ENCODE measurements around the gene CAPNS1. TPM values are rescaled to one million over a fixed set of nuclear protein-coding genes. Genes with fewer than 3 reads are reported as not detected.

CAPNS1 gene
- total and polyA plus RNA-seq, 2 of the 4 experiments (the other 2 are of a cell fraction): 436 to 988 TPM

- H2BK120ac ChIP-seq (ENCODE audit: low read depth, low read length): no peak overlapping the region
- no peak overlapping the region for H3K27ac ChIP-seq (ENCODE audit: insufficient read depth, low read length)
- no peak overlapping the region for H2BK15ac ChIP-seq (ENCODE audit: low read depth, low read length)
- H3K9ac ChIP-seq (ENCODE audit: low read depth, low read length): no peak overlapping the region
- H3K9me3 ChIP-seq (ENCODE audit: control insufficient read depth, insufficient read depth, low read length): no peaks in the 10 kb centered on the region
- H4K91ac ChIP-seq (ENCODE audit: insufficient read depth, low read depth, low read length): no peak overlapping the region
- H3K79me1 ChIP-seq (ENCODE audit: low read depth in 1 of 2, low read length in 2 of 2): peaks cover 4 to 28% of the 10 kb centered on the region in 2 experiments; a peak in 2 of 4 replicates
- H3K27me3 ChIP-seq (ENCODE audit: control insufficient read depth, insufficient read depth, low read length): no peaks in the 10 kb centered on the region
- DNase-seq (no peak), ATAC-seq (ENCODE audit: low read depth) (no peak)
- H3K4me2 ChIP-seq (ENCODE audit: low read depth, low read length): no peak overlapping the region
- no peak overlapping the region for H2BK20ac ChIP-seq (ENCODE audit: low read depth, low read length)
- H3K36me3 ChIP-seq (ENCODE audit: control insufficient read depth, insufficient read depth, low read length): peaks cover 24% of the 10 kb centered on the region
- dilution Hi-C loops (cut with HindIII; ENCODE audit: low sequenced_read_pairs, unreplicated experiment) (no loop called here), in situ Hi-C loops (cut with MboI; ENCODE audit: low sequenced_read_pairs) (no loop called here), intact Hi-C loops (cut with micrococcal nuclease) (no loop called here)
- 0 out of 2 replicates have a peak overlapping the region, but pooled peaks have one; percentile 10 for H3K4ac ChIP-seq (ENCODE audit: low read depth, low read length)
- H4K20me1 ChIP-seq (ENCODE audit: insufficient read depth, low read length): peaks cover 10% of the 10 kb centered on the region
- H3K4me3 ChIP-seq (ENCODE audit: insufficient read depth, low read depth, low read length): no peak overlapping the region
- H3K23ac ChIP-seq (ENCODE audit: low read depth, low read length): no peak overlapping the region
- no peak overlapping the region for H2AK5ac ChIP-seq (ENCODE audit: low read depth, low read length)
- H3K9me1 ChIP-seq (ENCODE audit: insufficient read depth, low read length): no peaks in the 10 kb centered on the region; the same call in 1 of the 2 replicates
- H3K56ac ChIP-seq (ENCODE audit: extremely low read depth, insufficient read depth, low read length): no peak overlapping the region
- no peak overlapping the region for H3K18ac ChIP-seq (ENCODE audit: low read depth, low read length)
- H2BK5ac ChIP-seq (ENCODE audit: low read depth, low read length, poor library complexity, severe bottlenecking): no peak overlapping the region
- 94% methylated on average over 3 of the region's 10 CpGs; no CpG with 5 or more reads in 1 of the 2 experiments for WGBS, 2 experiments (ENCODE audit: extremely low coverage in 2 of 2, insufficient read length in 1 of 2)
- TF ChIP-seq, protein P1, sequence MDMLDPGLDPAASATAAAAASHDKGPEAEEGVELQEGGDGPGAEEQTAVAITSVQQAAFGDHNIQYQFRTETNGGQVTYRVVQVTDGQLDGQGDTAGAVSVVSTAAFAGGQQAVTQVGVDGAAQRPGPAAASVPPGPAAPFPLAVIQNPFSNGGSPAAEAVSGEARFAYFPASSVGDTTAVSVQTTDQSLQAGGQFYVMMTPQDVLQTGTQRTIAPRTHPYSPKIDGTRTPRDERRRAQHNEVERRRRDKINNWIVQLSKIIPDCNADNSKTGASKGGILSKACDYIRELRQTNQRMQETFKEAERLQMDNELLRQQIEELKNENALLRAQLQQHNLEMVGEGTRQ (IDR thresholded peaks at IDR 0.05; ENCODE audit: low read depth, low read length): no peak
- TF ChIP-seq CHD1 (IDR thresholded peaks at IDR 0.05; ENCODE audit: low read depth, low read length) (no peak), FOS (IDR thresholded peaks at IDR 0.05; ENCODE audit: low read depth, low read length) (no peak), BHLHE40 (IDR thresholded peaks at IDR 0.05; ENCODE audit: low read depth, low read length) (no peak), RAD21 (IDR thresholded peaks at IDR 0.05; ENCODE audit: low read length) (no peak), POLR2A (IDR thresholded peaks at IDR 0.05; ENCODE audit: low read depth, low read length) (no peak), MAFK (IDR thresholded peaks at IDR 0.05; ENCODE audit: low read depth, low read length) (no peak), MAZ (IDR thresholded peaks at IDR 0.05; ENCODE audit: borderline replicate concordance, low read depth, low read length) (no peak), RFX5 (IDR thresholded peaks at IDR 0.05; ENCODE audit: low read depth, low read length) (no peak), RCOR1 (IDR thresholded peaks at IDR 0.05; ENCODE audit: insufficient replicate concordance, low read length) (no peak), SMC3 (IDR thresholded peaks at IDR 0.05; ENCODE audit: low read depth, low read length) (no peak), NFE2L2 (IDR thresholded peaks at IDR 0.05; ENCODE audit: low read depth, low read length) (no peak), MXI1 (IDR thresholded peaks at IDR 0.05; ENCODE audit: borderline replicate concordance, low read depth, low read length) (no peak), CEBPB (IDR thresholded peaks at IDR 0.05; ENCODE audit: low read depth, low read length) (no peak)
- TF ChIP-seq, protein P2, sequence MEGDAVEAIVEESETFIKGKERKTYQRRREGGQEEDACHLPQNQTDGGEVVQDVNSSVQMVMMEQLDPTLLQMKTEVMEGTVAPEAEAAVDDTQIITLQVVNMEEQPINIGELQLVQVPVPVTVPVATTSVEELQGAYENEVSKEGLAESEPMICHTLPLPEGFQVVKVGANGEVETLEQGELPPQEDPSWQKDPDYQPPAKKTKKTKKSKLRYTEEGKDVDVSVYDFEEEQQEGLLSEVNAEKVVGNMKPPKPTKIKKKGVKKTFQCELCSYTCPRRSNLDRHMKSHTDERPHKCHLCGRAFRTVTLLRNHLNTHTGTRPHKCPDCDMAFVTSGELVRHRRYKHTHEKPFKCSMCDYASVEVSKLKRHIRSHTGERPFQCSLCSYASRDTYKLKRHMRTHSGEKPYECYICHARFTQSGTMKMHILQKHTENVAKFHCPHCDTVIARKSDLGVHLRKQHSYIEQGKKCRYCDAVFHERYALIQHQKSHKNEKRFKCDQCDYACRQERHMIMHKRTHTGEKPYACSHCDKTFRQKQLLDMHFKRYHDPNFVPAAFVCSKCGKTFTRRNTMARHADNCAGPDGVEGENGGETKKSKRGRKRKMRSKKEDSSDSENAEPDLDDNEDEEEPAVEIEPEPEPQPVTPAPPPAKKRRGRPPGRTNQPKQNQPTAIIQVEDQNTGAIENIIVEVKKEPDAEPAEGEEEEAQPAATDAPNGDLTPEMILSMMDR (conservative IDR thresholded peaks at IDR 0.05; ENCODE audit: low read depth, low read length): no peak
- TF ChIP-seq, protein P3, sequence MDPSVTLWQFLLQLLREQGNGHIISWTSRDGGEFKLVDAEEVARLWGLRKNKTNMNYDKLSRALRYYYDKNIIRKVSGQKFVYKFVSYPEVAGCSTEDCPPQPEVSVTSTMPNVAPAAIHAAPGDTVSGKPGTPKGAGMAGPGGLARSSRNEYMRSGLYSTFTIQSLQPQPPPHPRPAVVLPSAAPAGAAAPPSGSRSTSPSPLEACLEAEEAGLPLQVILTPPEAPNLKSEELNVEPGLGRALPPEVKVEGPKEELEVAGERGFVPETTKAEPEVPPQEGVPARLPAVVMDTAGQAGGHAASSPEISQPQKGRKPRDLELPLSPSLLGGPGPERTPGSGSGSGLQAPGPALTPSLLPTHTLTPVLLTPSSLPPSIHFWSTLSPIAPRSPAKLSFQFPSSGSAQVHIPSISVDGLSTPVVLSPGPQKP (IDR thresholded peaks at IDR 0.05; ENCODE audit: borderline replicate concordance, low read depth, low read length): no peak
- BruUV-seq (replicated peaks): no TSS peak
- peak overlapping the region; percentile 37 for H2AK9ac ChIP-seq (replicated peaks; ENCODE audit: low read depth, low read length, poor library complexity)
- CTCF ChIA-PET: interaction anchor here (0.6 to 0.9 kb wide), 4 partner anchors 9 to 75 kb away, joined by 3 to 6 read pairs (median 4); no protein-coding TSS in a partner anchor
- POLR2A ChIA-PET (ENCODE audit: unreplicated experiment): no interaction called here
- peaks cover 6% of the 10 kb centered on the region; the same call in 1 of the 2 replicates for H3K4me1 ChIP-seq (ENCODE audit: control insufficient read depth, insufficient read depth, low read length)
- no peak overlapping the region for H4K5ac ChIP-seq (ENCODE audit: low read depth, low read length)
- no peak overlapping the region for H2AFZ ChIP-seq (replicated peaks; ENCODE audit: low read length, poor library complexity)
- H3K14ac ChIP-seq (replicated peaks; ENCODE audit: low read depth, low read length): no peak overlapping the region
- H4K8ac ChIP-seq (ENCODE audit: low read depth in 2 of 2, low read length in 2 of 2): no peak overlapping the region; a peak in 1 of 4 replicates
Observed at GRCh38 chr19:36153126-36153525, 13.3 kb downstream of the CAPNS1 start.
